GM12878 (cell line): ENCODE results near the gene BLNK. TPM values are rescaled to one million over a fixed set of nuclear protein-coding genes. Genes with fewer than 3 reads are reported as not detected.

Experiments used
- ATAC-seq: fragments of 200-7000 bp; cut with Tn5 transposase; 3 replicates; pipeline ENCODE4 v1.9.1; 2020; ENCODE audit warnings: mild to moderate bottlenecking, moderate library complexity
- BruUV-seq: library from RNA; stranded (reverse); fragments of 400-500 nt; replicated peaks from 2 replicates; lab custom pipeline; 2021; lab: Mats Ljungman, UMichigan
- CTCF ChIA-PET: fragments of 300-600 bp; sonication (Branson Sonifier 250); formaldehyde crosslinking; extraction: SDS; loops from one replicate; lab custom pipeline; 2021; ENCODE audit warnings: inconsistent platforms; lab: Yijun Ruan, JAX
- POLR2A ChIA-PET: fragments of 350-600 bp; formaldehyde crosslinking; extraction: SDS; loops from one replicate; lab custom pipeline; 2021; ENCODE audit warnings: inconsistent platforms; lab: Charles Lee
- RAD21 ChIA-PET: fragments of 300-600 bp; sonication (Branson Sonifier 250); formaldehyde crosslinking; loops from one replicate; lab custom pipeline; 2023; ENCODE audit warnings: antibody characterized with exemption; ENCODE audit not compliant: unreplicated experiment; lab: Charles Lee
- SMC1A ChIA-PET: fragments of 300-600 bp; sonication (Branson Sonifier 250); formaldehyde crosslinking; loops from one replicate; lab custom pipeline; 2023; ENCODE audit not compliant: unreplicated experiment, uncharacterized antibody; lab: Charles Lee
- DNase-seq: peaks from one replicate; pipeline ENCODE4 v3.0.0-alpha.2; 2011; ENCODE audit warnings: low read depth, low spot score
- FAIRE-seq: peaks from 3 replicates; lab custom pipeline; 2011; peaks lifted over from hg19 to GRCh38; lab: Jason Lieb, UNC
- H2AFZ ChIP-seq: 2 replicates; pipeline ENCODE4 v1.6.0; 2011; ENCODE audit warnings: low read depth, low read length, control low read depth; ENCODE audit not compliant: control insufficient read depth
- H3K27ac ChIP-seq: 2 replicates; pipeline ENCODE4 v1.5.1; 2011; ENCODE audit warnings: control low read depth; ENCODE audit not compliant: control insufficient read depth, insufficient read depth
- H3K27me3 ChIP-seq, 2 experiments: replicated peaks in 1 of 2; 2 replicates each; pipeline versions ENCODE4 v1.6.0 to v1.6.1; 2011; ENCODE audit warnings: low read length in 1 of 2; ENCODE audit not compliant: control insufficient read depth in 2 of 2, insufficient read depth in 2 of 2
- H3K36me3 ChIP-seq, 2 experiments: 2 replicates each; pipeline ENCODE4 v1.5.1; 2011; ENCODE audit warnings: low read length in 1 of 2; ENCODE audit not compliant: control insufficient read depth in 2 of 2, insufficient read depth in 2 of 2
- H3K4me1 ChIP-seq: 2 replicates; pipeline ENCODE4 v1.6.1; 2011; ENCODE audit warnings: mild to moderate bottlenecking, low read length, moderate library complexity, mixed read lengths; ENCODE audit not compliant: control insufficient read depth, insufficient read depth
- H3K4me2 ChIP-seq: 2 replicates; pipeline ENCODE4 v1.6.0; 2011; ENCODE audit warnings: control low read depth; ENCODE audit not compliant: control insufficient read depth, insufficient read depth
- H3K4me3 ChIP-seq: fragments of 200-600 bp; sonication (generic); 2 replicates; pipeline ENCODE4 v1.5.1; 2016
- H3K79me2 ChIP-seq: 2 replicates; pipeline ENCODE4 v1.6.0; 2011; ENCODE audit warnings: low read length; ENCODE audit not compliant: control insufficient read depth, insufficient read depth
- H3K9ac ChIP-seq: 2 replicates; pipeline ENCODE4 v1.8.0; 2011; ENCODE audit warnings: low read length, control low read depth, mixed read lengths; ENCODE audit not compliant: control insufficient read depth, insufficient read depth
- H3K9me3 ChIP-seq: replicated peaks from 3 replicates; pipeline ENCODE4 v1.5.1; 2011; ENCODE audit warnings: mild to moderate bottlenecking, low read length; ENCODE audit not compliant: control insufficient read depth, insufficient read depth
- H4K20me1 ChIP-seq: 2 replicates; pipeline ENCODE4 v1.6.0; 2011; ENCODE audit not compliant: control insufficient read depth, insufficient read depth
- CBX5 ChIP-seq: sonication (generic); IDR thresholded peaks from 2 replicates; pipeline ENCODE4 v1.6.1; 2016; ENCODE audit warnings: low read depth, moderate library complexity, mild to moderate bottlenecking, inconsistent platforms
- CHD1 ChIP-seq: IDR thresholded peaks from 2 replicates; pipeline ENCODE4 v1.6.1; 2012; ENCODE audit warnings: low read depth, low read length, improper control_type of control experiment
- CREB1 ChIP-seq: IDR thresholded peaks from 2 replicates; pipeline ENCODE4 v1.6.1; 2012; ENCODE audit warnings: low read depth, mild to moderate bottlenecking, inconsistent platforms
- CTCF ChIP-seq, 3 experiments: IDR thresholded peaks in 2 of 3; conservative IDR thresholded peaks in 1 of 3; 2 replicates each; pipeline ENCODE4 v1.5.1; 2011; ENCODE audit warnings: low read depth in 3 of 3, low read length in 3 of 3, mild to moderate bottlenecking in 3 of 3, control low read depth in 2 of 3, moderate library complexity in 2 of 3, inconsistent platforms in 1 of 3, mixed read lengths in 1 of 3; ENCODE audit not compliant: control insufficient read depth in 2 of 3, insufficient read depth in 1 of 3; ENCODE audit errors: extremely low read depth in 1 of 3
- FOS ChIP-seq: IDR thresholded peaks from 3 replicates; pipeline ENCODE4 v1.6.1; 2011; ENCODE audit warnings: borderline replicate concordance; ENCODE audit not compliant: insufficient read length; ENCODE audit errors: extremely low read depth
- HDAC2 ChIP-seq: fragments of 200-600 bp; sonication (generic); IDR thresholded peaks from 2 replicates; pipeline ENCODE4 v1.6.1; 2017
- HDAC6 ChIP-seq: fragments of 200-600 bp; sonication (generic); IDR thresholded peaks from one replicate; pipeline ENCODE4 v1.8.0; 2017; ENCODE audit warnings: antibody characterized with exemption; ENCODE audit not compliant: unreplicated experiment
- IRF4 ChIP-seq: IDR thresholded peaks from 2 replicates; pipeline ENCODE4 v1.6.1; 2011; ENCODE audit warnings: low read depth, low read length
- MXI1 ChIP-seq: fragments of 150-350 bp; IDR thresholded peaks from 2 replicates; pipeline ENCODE4 v1.6.1; 2011; ENCODE audit warnings: low read depth, mild to moderate bottlenecking, inconsistent platforms, low read length, improper control_type of control experiment
- NFXL1 ChIP-seq: fragments of 450-650 bp; IDR thresholded peaks from 2 replicates; pipeline ENCODE4 v1.6.1; 2017; ENCODE audit warnings: antibody characterized with exemption, mild to moderate bottlenecking, borderline replicate concordance
- RB1 ChIP-seq: fragments of 450-650 bp; formaldehyde crosslinking; IDR thresholded peaks from 2 replicates; pipeline ENCODE4 v1.6.1; 2017; ENCODE audit warnings: mild to moderate bottlenecking, borderline replicate concordance
- RUNX3 ChIP-seq: IDR thresholded peaks from 2 replicates; pipeline ENCODE4 v1.6.1; 2012; ENCODE audit warnings: low read length, inconsistent platforms
- SREBF2 ChIP-seq: IDR thresholded peaks from 2 replicates; pipeline ENCODE4 v1.6.1; 2012; ENCODE audit warnings: mild to moderate bottlenecking, low read length
- ZBTB4 ChIP-seq: fragments of 450-650 bp; formaldehyde crosslinking; IDR thresholded peaks from 2 replicates; pipeline ENCODE4 v1.4.0; 2022; ENCODE audit warnings: mild to moderate bottlenecking, moderate library complexity
- WGBS: methylation state at CpG from one replicate; pipeline ENCODE4 v1.1.6; 2016; ENCODE audit warnings: low lambda C conversion rate; ENCODE audit not compliant: insufficient replicate concordance, insufficient coverage; ENCODE audit errors: missing lambda C conversion rate; 5-methylcytosine and 5-hydroxymethylcytosine counted together
- in situ Hi-C: fragments of 300-500 bp; cut with MboI; formaldehyde crosslinking; loops from 9 replicates; pipeline ENCODE4 v1.14.3; 2018; ENCODE audit warnings: mixed read lengths
- intact Hi-C: fragments of 100-400 bp; cut with micrococcal nuclease; formaldehyde crosslinking; loops from one replicate; pipeline ENCODE4 v1.14.2; 2022; ENCODE audit not compliant: unreplicated experiment
- polyA plus RNA-seq, 11 experiments: library from polyadenylated mRNA; depleted of rRNA in 4 of 11; unstranded in 6 of 11; stranded (reverse) in 5 of 11; fragments of >200 nt; fragmentation: Nextera tagmentation in 4 of 11; fragmentation: Illumina TruSeq in 1 of 11; extraction: Ambion mirVana in 4 of 11; extraction: Trizol in 1 of 11; gene quantifications; 1 replicate in 1 of 11; 2 replicates in 10 of 11; pipeline versions ENCODE4 v1.2.1 to v1.2.3, GENCODE V29; 2011 to 2016; ENCODE audit warnings: inconsistent platforms in 2 of 11, missing spikeins in 2 of 11, low read depth in 1 of 11
- total RNA-seq, 4 experiments: library from RNA; depleted of rRNA in 3 of 4; stranded (reverse); fragments of >200 nt in 3 of 4; fragmentation: Illumina TruSeq in 1 of 4; extraction: Trizol in 1 of 4; gene quantifications; 2 replicates each; pipeline versions ENCODE4 v1.2.1 to v1.2.3, GENCODE V29; 2013 to 2021

Gene BLNK
- total and polyA plus RNA-seq, 10 of the 15 experiments (the other 5 are each of a cell fraction or from before 2014, with no cell fraction given) = 79.5 to 201 (median 139) TPM

GRCh38 chr10:96208946-96209345 is 62.4 kb downstream of the BLNK start:
- ChIA-PET CTCF (interaction anchor here (0.6 to 2.8 kb wide), 6 partner anchors 19 to 581 kb away, joined by 3 to 16 read pairs (median 4); no protein-coding TSS in a partner anchor), SMC1A (interaction anchor here (0.8 to 1.5 kb wide), 5 partner anchors 16 to 162 kb away, joined by 3 to 7 read pairs (median 4); no protein-coding TSS in a partner anchor), RAD21 (interaction anchor here (1.0 to 2.0 kb wide), 3 partner anchors 82 to 119 kb away, joined by 3 to 5 read pairs (median 4); no protein-coding TSS in a partner anchor), POLR2A (no interaction called here)
- Histone ChIP-seq H3K79me2 (no peaks in the 10 kb centered on the region), H3K27ac (no peak overlapping the region), H2AFZ (no peak overlapping the region), H3K36me3 (peaks cover 32 to 78% of the 10 kb centered on the region in 2 experiments), H4K20me1 (no peaks in the 10 kb centered on the region), H3K27me3 (no peaks in the 10 kb centered on the region), H3K4me2 (no peak overlapping the region), H3K4me1 (peaks cover 18% of the 10 kb centered on the region), H3K9me3 (no peaks in the 10 kb centered on the region), H3K9ac (no peak overlapping the region), H3K4me3 (no peak overlapping the region)
- no peak for FAIRE-seq
- ATAC-seq = no peak
- 80% methylated on average over 5 of the region's 5 CpGs for WGBS
- BruUV-seq = no TSS peak
- DNase-seq = no peak
- in situ Hi-C loops = no loop called here
- TF ChIP-seq CHD1 (no peak), FOS (no peak), RB1 (no peak), HDAC2 (no peak), MXI1 (no peak), NFXL1 (no peak), RUNX3 (no peak), IRF4 (no peak), CREB1 (no peak), SREBF2 (no peak), ZBTB4 (CRISPR knock-in tag) (no peak), HDAC6 (no peak), CBX5 (no peak), CTCF (IDR thresholded peaks at IDR 0.05 in 2 of 3, conservative IDR thresholded peaks at IDR 0.05 in 1 of 3; ENCODE audit: control insufficient read depth in 2 of 3, extremely low read depth in 1 of 3, insufficient read depth in 1 of 3, low read depth in 3 of 3, low read length in 3 of 3) (no peak)
- intact Hi-C loops = loop anchor here (5.0 kb wide), 1 partner anchor 192 kb away; no protein-coding TSS in a partner anchor
